ENCODE measurements around the gene AFF1. TPM values are rescaled to one million over a fixed set of nuclear protein-coding genes. Genes with fewer than 3 reads are reported as not detected.

Gene AFF1
- total and polyA plus RNA-seq, 7 donors: 7.2 to 100 (median 61.7) TPM

DNA sequence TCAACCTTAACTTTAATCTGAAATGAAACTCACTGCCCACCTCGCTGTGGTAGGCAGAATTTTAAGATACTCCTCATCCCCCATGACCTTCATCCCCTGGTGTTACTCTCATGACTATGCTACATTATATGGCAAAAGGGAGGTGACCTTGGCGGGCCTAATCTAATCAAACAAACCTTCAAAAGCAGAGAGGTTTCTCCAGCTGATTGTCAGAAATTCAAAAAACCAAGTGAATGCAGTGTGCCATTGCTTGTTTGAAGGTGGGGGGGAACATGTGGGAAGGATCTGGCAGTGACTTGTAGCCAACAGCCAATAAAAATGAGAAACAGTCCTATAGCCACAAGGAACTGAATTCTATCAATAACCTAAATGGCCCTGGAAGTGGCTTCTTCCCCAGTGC, 237.1 kb downstream of the AFF1 start:
- H3K27me3 ChIP-seq: no peaks in the 10 kb centered on the region
- H3K9me3 ChIP-seq: no peaks in the 10 kb centered on the region
- no peaks in the 10 kb centered on the region for H3K4me1 ChIP-seq
- 98 to 99% methylated on average over 2 of the region's 2 CpGs for WGBS, 2 donors
- TF ChIP-seq POLR2AphosphoS5 (IDR thresholded peaks at IDR 0.05) (no peak), EP300 (IDR thresholded peaks at IDR 0.05) (no peak), POLR2A (IDR thresholded peaks at IDR 0.05) (no peak)
- TF ChIP-seq, protein P1, sequence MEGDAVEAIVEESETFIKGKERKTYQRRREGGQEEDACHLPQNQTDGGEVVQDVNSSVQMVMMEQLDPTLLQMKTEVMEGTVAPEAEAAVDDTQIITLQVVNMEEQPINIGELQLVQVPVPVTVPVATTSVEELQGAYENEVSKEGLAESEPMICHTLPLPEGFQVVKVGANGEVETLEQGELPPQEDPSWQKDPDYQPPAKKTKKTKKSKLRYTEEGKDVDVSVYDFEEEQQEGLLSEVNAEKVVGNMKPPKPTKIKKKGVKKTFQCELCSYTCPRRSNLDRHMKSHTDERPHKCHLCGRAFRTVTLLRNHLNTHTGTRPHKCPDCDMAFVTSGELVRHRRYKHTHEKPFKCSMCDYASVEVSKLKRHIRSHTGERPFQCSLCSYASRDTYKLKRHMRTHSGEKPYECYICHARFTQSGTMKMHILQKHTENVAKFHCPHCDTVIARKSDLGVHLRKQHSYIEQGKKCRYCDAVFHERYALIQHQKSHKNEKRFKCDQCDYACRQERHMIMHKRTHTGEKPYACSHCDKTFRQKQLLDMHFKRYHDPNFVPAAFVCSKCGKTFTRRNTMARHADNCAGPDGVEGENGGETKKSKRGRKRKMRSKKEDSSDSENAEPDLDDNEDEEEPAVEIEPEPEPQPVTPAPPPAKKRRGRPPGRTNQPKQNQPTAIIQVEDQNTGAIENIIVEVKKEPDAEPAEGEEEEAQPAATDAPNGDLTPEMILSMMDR (IDR thresholded peaks at IDR 0.05): no peak
- DNase-seq: no peak
- H3K36me3 ChIP-seq: peaks cover 0 to 16% (median 0%) of the 10 kb centered on the region in 4 donors
- no peak overlapping the region for H3K4me3 ChIP-seq
- H3K27ac ChIP-seq: no peak overlapping the region
- intact Hi-C loops (cut with DNase I): no loop called here

GRCh38 chr4:87174672-87175071, 239.9 kb downstream of the AFF1 start:
- no peak for TF ChIP-seq POLR2A (IDR thresholded peaks at IDR 0.05)
- TF ChIP-seq, protein P1 (IDR thresholded peaks at IDR 0.05): no peak
- TF ChIP-seq EP300 (IDR thresholded peaks at IDR 0.05): no peak
- TF ChIP-seq POLR2AphosphoS5 (IDR thresholded peaks at IDR 0.05): no peak
- Histone ChIP-seq H3K36me3 (peaks cover 0 to 15% (median 0%) of the 10 kb centered on the region in 4 donors), H3K4me1 (no peaks in the 10 kb centered on the region), H3K9me3 (no peaks in the 10 kb centered on the region), H3K4me3 (no peak overlapping the region), H3K27me3 (no peaks in the 10 kb centered on the region), H3K27ac (no peak overlapping the region)
- 92 to 96% methylated on average over 2 of the region's 2 CpGs for WGBS, 2 donors
- intact Hi-C loops (cut with DNase I): no loop called here
- no peak for DNase-seq

- no peak overlapping the region for H3K27ac ChIP-seq
- H3K27me3 ChIP-seq: no peaks in the 10 kb centered on the region
- DNase-seq: no peak
- H3K4me3 ChIP-seq: no peak overlapping the region
- intact Hi-C loops (cut with DNase I): no loop called here
- no peaks in the 10 kb centered on the region for H3K4me1 ChIP-seq
- peaks cover 0 to 7% (median 0%) of the 10 kb centered on the region in 4 donors for H3K36me3 ChIP-seq
- TF ChIP-seq POLR2A (IDR thresholded peaks at IDR 0.05) (no peak), POLR2AphosphoS5 (IDR thresholded peaks at IDR 0.05) (no peak), EP300 (IDR thresholded peaks at IDR 0.05) (no peak)
- TF ChIP-seq, protein P1 (IDR thresholded peaks at IDR 0.05): no peak
- H3K9me3 ChIP-seq: no peaks in the 10 kb centered on the region
- 79 to 81% methylated on average over 1 of the region's 1 CpG for WGBS, 2 donors
Observed at GRCh38 chr4:87179751-87180150, 244.9 kb downstream of the AFF1 start.

DNA sequence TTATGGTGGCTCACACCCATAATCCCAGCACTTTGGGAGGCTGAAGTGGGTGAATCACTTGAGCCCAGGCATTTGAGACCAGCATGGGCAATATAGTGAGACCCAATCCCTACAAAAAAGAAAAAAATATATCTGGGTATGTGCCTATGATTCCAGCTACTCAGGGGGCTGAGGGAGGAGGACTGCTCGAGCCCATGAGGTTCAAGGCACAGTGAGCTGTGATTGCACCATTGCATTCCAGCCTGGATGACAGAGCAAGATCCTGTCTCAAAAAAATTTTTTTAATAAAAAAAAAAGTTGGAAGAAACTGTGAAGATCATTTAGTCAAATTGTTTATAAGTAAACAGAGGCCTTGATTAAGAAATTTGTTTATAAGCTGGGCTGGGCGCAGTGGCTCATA, 246.0 kb downstream of the AFF1 start:
- WGBS, 2 donors: 93 to 96% methylated on average over 2 of the region's 2 CpGs
- intact Hi-C loops (cut with DNase I): no loop called here

More for the DNA sequence above, 246.0 kb downstream of the AFF1 start:
- no peaks in the 10 kb centered on the region for H3K27me3 ChIP-seq
- no peak overlapping the region for H3K4me3 ChIP-seq
- H3K27ac ChIP-seq: no peak overlapping the region
- TF ChIP-seq POLR2A (IDR thresholded peaks at IDR 0.05) (no peak), POLR2AphosphoS5 (IDR thresholded peaks at IDR 0.05) (no peak), EP300 (IDR thresholded peaks at IDR 0.05) (no peak)
- TF ChIP-seq, protein P1 (IDR thresholded peaks at IDR 0.05): no peak
- H3K4me1 ChIP-seq: no peaks in the 10 kb centered on the region
- H3K36me3 ChIP-seq: peaks cover 0 to 7% (median 0%) of the 10 kb centered on the region in 4 donors
- H3K9me3 ChIP-seq: no peaks in the 10 kb centered on the region
- no peak for DNase-seq
